ENCODE data around the gene DDTL. TPM values are rescaled to one million over a fixed set of nuclear protein-coding genes. Genes with fewer than 3 reads are reported as not detected.
"Not testable (repeated sequence)": the region's sequence is repeated elsewhere in the genome, so short reads cannot be mapped to it uniquely, and the experiment has no call there.

DDTL gene
- total RNA-seq, 1 donor from 2014 or later, result 2.6 TPM

DNA sequence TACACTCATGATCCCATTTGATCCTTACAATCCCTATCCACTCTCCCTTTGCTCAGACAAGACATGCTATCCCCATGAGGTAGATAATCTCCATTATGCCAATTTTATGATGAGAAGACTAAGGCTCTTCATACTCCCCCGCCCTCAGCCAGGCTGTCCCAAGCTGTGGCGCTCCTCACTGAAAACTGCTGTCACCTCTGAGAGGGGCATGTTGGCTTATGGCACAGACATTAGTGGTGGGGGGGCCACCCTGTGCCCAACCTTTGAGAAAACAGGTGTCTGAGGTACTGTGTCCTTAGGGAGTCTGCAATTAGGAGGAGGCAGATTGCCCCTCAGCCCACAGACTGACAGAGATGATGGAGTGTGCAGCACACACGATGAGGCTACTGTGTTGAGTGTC is 2.4 kb downstream of the DDTL start:
- no peak for DNase-seq (ENCODE audit: extremely low read depth, low read depth, low spot score)

DNA sequence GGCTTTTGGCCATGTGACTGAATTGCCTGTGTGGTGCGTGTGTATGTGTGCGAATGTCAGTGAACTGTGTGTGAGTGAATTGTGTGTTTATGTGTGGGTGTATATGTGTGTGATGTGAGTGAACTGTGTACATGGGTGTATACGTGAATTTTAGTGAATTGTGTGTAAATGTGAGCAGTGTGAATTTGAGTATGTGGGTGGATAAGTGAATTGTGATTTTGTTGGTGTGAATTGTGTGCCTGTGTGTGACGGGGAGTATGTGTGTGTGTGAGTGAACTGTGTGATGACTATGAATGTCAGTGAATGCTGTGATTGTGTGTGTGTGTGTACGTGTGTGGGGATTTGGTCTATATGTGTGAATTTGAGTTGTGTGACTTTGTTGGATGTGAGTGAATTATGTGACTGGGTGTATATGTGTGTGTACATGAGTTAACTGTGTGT is 3.5 kb downstream of the DDTL start:
- DNase-seq (ENCODE audit: extremely low read depth, low read depth, low spot score), result no peak

DNA sequence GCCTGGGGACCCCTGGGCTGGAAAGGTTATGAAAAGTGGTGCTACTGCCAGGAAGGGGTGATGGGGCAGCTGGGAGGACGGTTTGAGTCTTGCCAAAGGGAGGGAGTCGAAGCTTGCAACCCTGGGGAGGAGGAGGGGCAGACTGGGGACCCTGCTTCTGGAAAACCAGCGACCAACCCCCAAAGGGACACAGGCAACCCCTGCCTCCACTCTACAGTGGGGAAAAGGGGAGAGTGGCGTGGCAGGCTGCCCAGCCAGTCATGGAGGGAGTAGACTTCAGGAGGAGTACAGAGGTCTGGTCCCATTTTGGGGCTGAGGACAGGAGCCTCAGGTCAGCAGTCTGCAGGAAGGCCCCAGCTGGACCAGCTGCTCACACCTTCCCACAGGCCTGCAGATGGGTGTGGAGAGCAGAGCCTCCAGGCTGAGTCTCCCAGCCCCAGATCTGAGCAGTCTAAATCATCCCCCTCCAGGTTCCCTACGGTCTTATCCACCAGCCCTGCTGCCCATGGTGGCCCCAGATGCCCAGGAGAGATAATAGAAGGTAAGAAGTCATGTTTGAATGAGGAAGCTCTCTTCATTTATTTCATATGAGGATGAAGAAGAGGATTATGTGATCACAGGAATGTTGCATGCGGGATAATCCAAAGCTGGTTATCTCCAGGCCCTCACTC is 4.3 kb downstream of the DDTL start:
- no peak for DNase-seq (ENCODE audit: extremely low read depth, low read depth, low spot score)

DNA sequence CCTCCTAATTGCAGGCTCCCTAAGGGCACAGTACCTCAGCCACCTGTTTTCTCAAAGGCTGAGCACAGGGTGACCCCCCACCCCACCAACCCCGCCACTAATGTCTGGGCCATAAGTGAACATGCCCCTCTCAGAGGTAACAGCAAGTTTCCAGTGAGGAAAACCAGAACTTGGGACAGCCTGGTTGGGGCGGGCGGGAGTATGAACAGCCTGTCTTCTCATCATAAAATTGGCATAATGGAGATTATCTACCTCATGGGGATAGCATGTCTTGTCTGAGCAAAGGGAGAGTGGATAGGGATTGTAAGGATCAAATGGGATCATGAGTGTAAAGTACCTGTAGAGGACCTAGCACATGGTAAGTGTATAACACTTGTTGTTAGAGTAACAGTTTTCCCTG is 5.2 kb downstream of the DDTL start:
- not testable (repeated sequence) for DNase-seq (ENCODE audit: extremely low read depth, low read depth, low spot score)

- not testable (repeated sequence) for DNase-seq (ENCODE audit: extremely low read depth, low read depth, low spot score)
These were observed 7.7 kb downstream of the DDTL start, which contains the start of gene DDT for GRCh38 chr22:23974345-23974744. Gene DDT, minus strand, starts transcription at chr22:23974441. Its CDS starts 27 bp downstream, at chr22:23974414.

- DNase-seq (ENCODE audit: extremely low read depth, low read depth, low spot score), result not testable (repeated sequence)
These were observed 8.2 kb downstream of the DDTL start for GRCh38 chr22:23974836-23975352.

- not testable (repeated sequence) for DNase-seq (ENCODE audit: extremely low read depth, low read depth, low spot score)
These were observed 10.6 kb downstream of the DDTL start for GRCh38 chr22:23977304-23977703.

- DNase-seq (ENCODE audit: extremely low read depth, low read depth, low spot score), result not testable (repeated sequence)
These were observed 13.0 kb downstream of the DDTL start, which contains the start of gene GSTT2 for GRCh38 chr22:23979557-23980240. Gene GSTT2, plus strand, starts transcription at chr22:23980134.

DNA sequence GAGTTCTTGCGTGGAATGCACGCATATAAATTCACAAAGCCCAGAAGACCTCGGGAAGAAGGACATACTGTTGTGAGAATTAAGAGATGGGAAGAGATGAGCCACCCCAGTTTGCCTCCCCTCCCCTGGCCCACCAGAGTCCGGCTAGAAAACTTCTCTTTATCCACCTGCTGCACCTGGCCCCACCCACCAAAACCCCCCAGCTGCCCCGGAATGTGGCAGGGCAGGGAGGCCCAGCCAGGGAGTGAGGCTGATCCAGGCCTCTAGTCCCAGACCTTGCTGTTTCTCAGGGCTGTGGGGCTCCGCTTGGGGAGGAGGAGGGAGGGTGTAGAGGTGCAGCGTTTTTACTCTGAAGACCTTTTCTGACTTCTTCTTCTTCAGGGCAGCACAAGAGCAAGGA is 13.9 kb downstream of the DDTL start:
- not testable (repeated sequence) for DNase-seq (ENCODE audit: extremely low read depth, low read depth, low spot score)

- peak; percentile 23 for DNase-seq (ENCODE audit: extremely low read depth, low read depth, low spot score)
These were observed 17.7 kb downstream of the DDTL start for GRCh38 chr22:23984430-23984829.

DNA sequence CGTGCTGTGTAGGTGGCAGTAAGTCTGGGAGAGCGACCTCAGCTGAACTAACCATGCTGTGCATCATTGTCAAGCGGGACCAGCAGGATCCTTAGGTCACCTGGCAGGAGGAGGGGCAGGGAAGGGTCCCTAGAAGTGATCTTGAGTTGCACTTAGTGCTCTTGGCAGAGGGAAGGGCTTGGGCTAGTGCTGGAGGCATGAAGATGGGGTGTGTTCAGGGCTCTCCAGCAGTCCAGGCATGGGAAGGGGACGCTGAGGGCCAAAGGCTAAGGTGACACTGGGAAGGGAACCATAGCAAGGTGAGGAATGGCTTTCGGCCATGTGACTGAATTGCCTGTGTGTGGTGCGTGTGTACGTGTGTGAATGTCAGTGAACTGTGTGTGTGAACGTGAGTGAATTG is 19.4 kb downstream of the DDTL start:
- DNase-seq (ENCODE audit: extremely low read depth, low read depth, low spot score), result not testable (repeated sequence)

DNA sequence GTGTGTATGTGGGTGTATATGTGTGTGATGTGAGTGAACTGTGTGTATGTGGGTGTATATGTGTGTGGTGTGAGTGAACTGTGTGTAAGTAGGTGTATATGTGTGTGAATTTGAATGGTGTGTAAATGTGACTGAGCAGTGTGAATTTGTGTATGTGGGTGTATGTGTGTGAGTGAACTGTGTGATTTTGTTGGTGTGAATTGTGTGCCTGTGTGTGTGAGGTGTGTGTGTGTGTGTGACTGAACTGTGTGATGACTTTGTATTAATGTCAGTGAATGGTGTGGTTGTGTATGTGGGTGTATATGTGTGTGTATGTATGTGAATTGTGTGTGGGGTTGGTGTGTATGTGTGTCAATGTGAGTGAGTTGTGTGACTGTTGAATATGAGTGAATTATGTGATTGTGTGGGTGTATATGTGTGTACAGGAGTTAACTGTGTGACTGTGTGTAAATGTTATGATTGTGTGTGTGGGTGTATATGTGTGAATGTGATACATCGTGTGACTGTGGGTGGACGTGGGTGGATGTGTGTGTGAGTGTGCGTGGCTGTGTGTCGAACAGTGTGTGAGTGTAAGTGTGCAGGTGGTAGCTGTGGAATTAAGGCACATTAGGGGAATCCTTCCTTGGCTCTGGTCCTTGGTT is 20.0 kb downstream of the DDTL start:
- DNase-seq (ENCODE audit: extremely low read depth, low read depth, low spot score), result not testable (repeated sequence)

DNA sequence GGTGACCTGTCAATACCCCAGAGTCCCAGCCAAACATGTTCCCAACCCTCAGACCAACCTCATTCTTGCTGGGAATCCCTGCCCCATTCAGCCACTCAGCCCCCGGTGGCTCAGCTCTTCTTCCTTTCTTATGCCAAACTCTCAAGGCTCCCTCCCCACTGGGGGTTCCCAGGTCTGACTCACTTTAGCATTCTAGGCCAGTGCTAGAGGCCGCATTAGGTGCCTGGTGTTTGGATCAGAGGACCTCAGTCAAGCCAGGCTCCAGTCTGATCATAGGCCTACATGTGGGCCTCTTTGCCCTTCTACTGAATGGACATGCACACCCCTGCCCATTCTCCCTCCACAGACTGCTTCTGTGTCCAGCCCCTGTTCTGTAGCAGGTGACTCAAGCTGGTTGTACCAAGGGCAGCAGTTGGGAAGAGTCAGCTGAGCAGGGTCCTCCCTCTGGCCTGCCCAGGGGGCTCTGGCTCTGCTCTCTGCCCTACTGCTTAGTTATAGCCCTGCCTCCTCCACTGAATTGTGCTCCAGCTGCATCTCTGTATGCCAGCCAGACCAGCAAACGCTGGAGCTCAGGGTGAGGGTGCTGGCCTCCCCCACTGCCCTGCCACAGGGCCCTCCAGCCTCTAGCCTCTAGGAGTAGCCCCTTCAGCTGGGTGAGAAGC is 23.0 kb downstream of the DDTL start:
- not testable (repeated sequence) for DNase-seq (ENCODE audit: extremely low read depth, low read depth, low spot score)

DNA sequence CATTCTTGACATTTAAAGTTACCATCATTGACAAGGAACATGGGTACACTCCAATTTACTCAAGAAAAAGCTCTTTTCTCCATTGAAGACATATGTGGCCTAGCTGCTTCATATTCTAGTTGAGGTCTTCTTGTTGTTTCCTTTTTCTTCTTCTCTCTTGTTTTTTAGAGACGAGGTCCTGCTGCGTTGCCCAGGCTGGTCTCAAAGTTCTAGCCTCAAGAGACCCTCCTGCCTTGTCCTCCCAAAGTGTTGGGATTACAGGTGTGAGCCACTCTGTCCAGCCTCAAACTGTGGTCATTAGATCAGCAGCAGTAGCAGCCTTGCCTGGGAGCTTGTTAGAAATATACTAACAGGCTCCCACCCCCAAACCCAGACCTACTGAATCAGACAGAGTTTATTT is 26.4 kb downstream of the DDTL start:
- DNase-seq (ENCODE audit: extremely low read depth, low read depth, low spot score), result not testable (repeated sequence)

GRCh38 chr22:23993581-23994177 is 27.0 kb downstream of the DDTL start:
- DNase-seq (ENCODE audit: extremely low read depth, low read depth, low spot score), result not testable (repeated sequence)

DNA sequence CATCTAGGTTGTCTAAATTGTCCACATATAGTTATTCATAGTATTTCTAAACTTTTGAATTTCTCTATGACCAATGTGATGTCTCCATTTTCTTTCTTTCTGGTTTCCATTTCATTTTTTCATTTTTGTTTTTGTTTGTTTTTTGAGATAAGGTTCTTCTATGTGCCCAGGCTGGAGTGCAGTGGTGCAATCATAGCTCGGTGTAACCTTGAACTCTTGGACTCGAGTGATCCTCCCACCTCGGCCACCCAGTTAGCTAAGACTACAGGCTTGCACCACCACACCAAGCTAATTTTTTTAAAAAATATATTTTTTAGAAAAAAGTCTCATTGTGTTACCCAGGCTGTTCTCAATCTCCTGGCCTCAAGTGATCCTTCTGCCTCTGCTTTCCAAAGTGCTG is 30.4 kb downstream of the DDTL start:
- no peak for DNase-seq (ENCODE audit: extremely low read depth, low read depth, low spot score)

DNA sequence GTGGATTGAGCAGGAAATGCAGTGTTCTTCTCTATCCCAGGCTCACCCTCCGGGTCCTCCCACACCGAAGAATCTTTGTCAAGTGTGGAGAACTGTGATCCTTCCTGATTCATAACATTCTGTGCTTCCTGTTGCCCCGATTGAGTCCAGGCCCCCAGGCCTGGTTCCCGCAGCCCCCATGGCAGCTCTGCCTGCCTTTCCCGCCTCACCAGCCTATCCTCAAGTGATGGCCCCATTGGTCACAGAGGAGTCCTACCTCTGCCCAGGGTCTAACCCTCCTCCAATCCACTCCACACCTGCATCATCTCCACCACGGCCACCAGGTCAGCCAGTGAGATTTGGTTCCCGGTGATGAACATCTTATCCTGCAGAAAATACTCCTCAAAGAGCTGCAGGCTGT is 33.1 kb downstream of the DDTL start:
- DNase-seq (ENCODE audit: extremely low read depth, low read depth, low spot score), result not testable (repeated sequence)

DNA sequence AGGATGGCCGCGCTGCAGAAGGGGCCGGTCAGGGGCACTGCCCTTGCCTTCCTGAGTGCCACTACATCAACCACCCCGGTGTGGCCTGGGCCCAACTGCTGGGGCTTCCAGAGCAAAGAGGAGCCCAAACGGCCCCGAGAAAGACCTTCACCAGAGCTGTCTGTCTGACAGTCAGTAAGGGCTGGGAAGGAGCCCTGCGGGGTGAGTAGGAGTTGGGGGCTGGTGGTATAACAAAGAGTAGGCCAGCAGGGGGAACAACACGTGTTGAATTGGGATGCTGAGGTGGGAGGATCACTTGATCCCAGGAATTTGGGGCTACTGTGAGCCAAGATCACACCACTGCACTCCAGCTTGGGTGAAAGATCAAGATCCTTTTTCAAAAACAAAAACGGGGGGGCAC is 34.6 kb downstream of the DDTL start:
- DNase-seq (ENCODE audit: extremely low read depth, low read depth, low spot score), result no peak

DNA sequence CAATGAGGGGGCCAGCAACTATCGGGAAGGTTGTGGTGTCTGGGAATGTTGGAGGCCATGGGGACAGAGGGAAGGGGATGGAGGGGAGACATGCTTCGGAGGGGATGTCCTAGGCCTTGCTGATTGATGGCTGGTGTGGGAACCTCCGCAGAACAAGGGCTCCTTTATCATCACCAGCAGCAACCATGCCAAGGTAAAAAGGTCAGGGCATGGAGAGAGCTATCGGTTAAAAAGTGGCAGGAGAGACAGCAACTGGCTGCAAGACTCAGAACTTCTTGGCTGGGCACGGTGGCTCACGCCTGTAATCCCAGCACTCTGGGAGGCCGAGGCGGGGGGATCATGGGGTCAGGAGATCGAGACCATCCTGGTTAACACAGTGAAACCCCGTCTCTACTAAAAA is 35.6 kb downstream of the DDTL start:
- no peak for DNase-seq (ENCODE audit: extremely low read depth, low read depth, low spot score)

GRCh38 chr22:24002851-24003250 is 36.2 kb downstream of the DDTL start:
- no peak for DNase-seq (ENCODE audit: extremely low read depth, low read depth, low spot score)
